Right hindlimb (tissue), 1 donor: ENCODE measurements around the gene CD200R1.

ENCODE experiments used
- DNase-seq: peaks from one replicate; pipeline ENCODE4 v3.0.0-alpha.2; 2018

CD200R1 gene

GRCh38 chr3:112884678-112885290 is 90.1 kb downstream of the CD200R1 start:
- DNase-seq = no peak

GRCh38 chr3:112881891-112882290 is 93.0 kb downstream of the CD200R1 start:
- DNase-seq = no peak

GRCh38 chr3:112875561-112875960 is 99.3 kb downstream of the CD200R1 start:
- no peak for DNase-seq

- no peak for DNase-seq
Measured at GRCh38 chr3:112874725-112875124, 100.2 kb downstream of the CD200R1 start.

GRCh38 chr3:112873632-112874031 is 101.3 kb downstream of the CD200R1 start:
- DNase-seq = no peak

- DNase-seq = no peak
Measured at GRCh38 chr3:112871735-112872134, 103.2 kb downstream of the CD200R1 start.
